ENCODE data around the gene TAS2R60. TPM values are rescaled to one million over a fixed set of nuclear protein-coding genes. Genes with fewer than 3 reads are reported as not detected.
"Not testable (repeated sequence)": the region's sequence is repeated elsewhere in the genome, so short reads cannot be mapped to it uniquely, and the experiment has no call there.

Gene TAS2R60
- total RNA-seq, 1 donor from 2014 or later, result not detected

- no peak for DNase-seq (ENCODE audit: low read depth in 2 of 2)
These were observed 32.7 kb upstream of the TAS2R60 start for GRCh38 chr7:143410521-143411004.

GRCh38 chr7:143411976-143412708 lies 31.1 kb upstream of the TAS2R60 start:
- no peak for DNase-seq (ENCODE audit: low read depth in 2 of 2)

GRCh38 chr7:143413123-143413522 lies 30.1 kb upstream of the TAS2R60 start:
- DNase-seq (ENCODE audit: low read depth in 2 of 2), result no peak

GRCh38 chr7:143415209-143415608 lies 28.0 kb upstream of the TAS2R60 start:
- DNase-seq (ENCODE audit: low read depth in 2 of 2), result not testable (repeated sequence)

- no peak for DNase-seq (ENCODE audit: low read depth in 2 of 2)
These were observed 27.4 kb upstream of the TAS2R60 start for GRCh38 chr7:143415742-143416397.

- peak; percentile 39 to 60 for DNase-seq (ENCODE audit: low read depth in 2 of 2)
These were observed 26.6 kb upstream of the TAS2R60 start for GRCh38 chr7:143416565-143417149.

- no peak for DNase-seq (ENCODE audit: low read depth in 2 of 2)
These were observed 25.4 kb upstream of the TAS2R60 start for GRCh38 chr7:143417734-143418383.

- no peak for DNase-seq (ENCODE audit: low read depth in 2 of 2)
These were observed 24.4 kb upstream of the TAS2R60 start for GRCh38 chr7:143418681-143419458.

GRCh38 chr7:143419880-143420279 lies 23.4 kb upstream of the TAS2R60 start:
- DNase-seq (ENCODE audit: low read depth in 2 of 2), result no peak

GRCh38 chr7:143420624-143421023 lies 22.6 kb upstream of the TAS2R60 start:
- DNase-seq (ENCODE audit: low read depth in 2 of 2), result not testable (repeated sequence)

- no peak for DNase-seq (ENCODE audit: low read depth in 2 of 2)
These were observed 21.2 kb upstream of the TAS2R60 start for GRCh38 chr7:143422033-143422432.

GRCh38 chr7:143424476-143424875 lies 18.8 kb upstream of the TAS2R60 start:
- DNase-seq (ENCODE audit: low read depth in 2 of 2), result not testable (repeated sequence)

- no peak for DNase-seq (ENCODE audit: low read depth in 2 of 2)
These were observed 16.6 kb upstream of the TAS2R60 start for GRCh38 chr7:143426479-143427142.

GRCh38 chr7:143429770-143430698 lies 13.2 kb upstream of the TAS2R60 start:
- peak in 1 of 2 donors; percentile 27 for DNase-seq (ENCODE audit: low read depth in 2 of 2)

GRCh38 chr7:143431109-143431508 lies 12.1 kb upstream of the TAS2R60 start:
- DNase-seq (ENCODE audit: low read depth in 2 of 2), result no peak

GRCh38 chr7:143433759-143434158 lies 9.5 kb upstream of the TAS2R60 start:
- no peak for DNase-seq (ENCODE audit: low read depth in 2 of 2)

GRCh38 chr7:143434660-143435059 lies 8.6 kb upstream of the TAS2R60 start:
- no peak for DNase-seq (ENCODE audit: low read depth in 2 of 2)

GRCh38 chr7:143435266-143435665 lies 8.0 kb upstream of the TAS2R60 start:
- no peak for DNase-seq (ENCODE audit: low read depth in 2 of 2)

GRCh38 chr7:143436325-143436946 lies 6.8 kb upstream of the TAS2R60 start:
- DNase-seq (ENCODE audit: low read depth in 2 of 2), result no peak

Measured in dermis microvascular lymphatic vessel endothelial cell (primary cell).